ENCODE results near the gene TBX5. TPM values are rescaled to one million over a fixed set of nuclear protein-coding genes. Genes with fewer than 3 reads are reported as not detected.

Gene TBX5
- polyA plus RNA-seq, 3 donors, result not detected

GRCh38 chr12:114425031-114425626 is 19.2 kb upstream of the TBX5 start:
- Mint-ChIP-seq H3K27me3 (ENCODE audit: low read depth in 3 of 3) (peaks cover 5 to 17% (median 7%) of the 10 kb centered on the region in 3 donors), H3K4me3 (no peak overlapping the region), H3K4me1 (no peaks in the 10 kb centered on the region), H3K9me3 (peaks cover 0 to 3% (median 0%) of the 10 kb centered on the region in 7 donors), H3K36me3 (no peaks in the 10 kb centered on the region), H3K27ac (no peak overlapping the region)
- no peaks in the 10 kb centered on the region for H4K20me1 ChIP-seq (ENCODE audit: insufficient read depth, low read length)
- H3K27ac ChIP-seq (ENCODE audit: low read depth in 1 of 2, low read length in 2 of 2), result no peak overlapping the region
- H3K79me2 ChIP-seq (ENCODE audit: insufficient read depth, low read length), result no peaks in the 10 kb centered on the region
- no peak overlapping the region for H3K9ac ChIP-seq (ENCODE audit: insufficient read depth, low read length, poor library complexity, severe bottlenecking)
- TF ChIP-seq, protein P1, sequence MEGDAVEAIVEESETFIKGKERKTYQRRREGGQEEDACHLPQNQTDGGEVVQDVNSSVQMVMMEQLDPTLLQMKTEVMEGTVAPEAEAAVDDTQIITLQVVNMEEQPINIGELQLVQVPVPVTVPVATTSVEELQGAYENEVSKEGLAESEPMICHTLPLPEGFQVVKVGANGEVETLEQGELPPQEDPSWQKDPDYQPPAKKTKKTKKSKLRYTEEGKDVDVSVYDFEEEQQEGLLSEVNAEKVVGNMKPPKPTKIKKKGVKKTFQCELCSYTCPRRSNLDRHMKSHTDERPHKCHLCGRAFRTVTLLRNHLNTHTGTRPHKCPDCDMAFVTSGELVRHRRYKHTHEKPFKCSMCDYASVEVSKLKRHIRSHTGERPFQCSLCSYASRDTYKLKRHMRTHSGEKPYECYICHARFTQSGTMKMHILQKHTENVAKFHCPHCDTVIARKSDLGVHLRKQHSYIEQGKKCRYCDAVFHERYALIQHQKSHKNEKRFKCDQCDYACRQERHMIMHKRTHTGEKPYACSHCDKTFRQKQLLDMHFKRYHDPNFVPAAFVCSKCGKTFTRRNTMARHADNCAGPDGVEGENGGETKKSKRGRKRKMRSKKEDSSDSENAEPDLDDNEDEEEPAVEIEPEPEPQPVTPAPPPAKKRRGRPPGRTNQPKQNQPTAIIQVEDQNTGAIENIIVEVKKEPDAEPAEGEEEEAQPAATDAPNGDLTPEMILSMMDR (IDR thresholded peaks at IDR 0.05), result no peak
- 50% methylated on average over 2 of the region's 3 CpGs for WGBS (ENCODE audit: insufficient coverage)
- peaks cover 0 to 3% of the 10 kb centered on the region in 2 donors for H3K27me3 ChIP-seq (ENCODE audit: control insufficient read depth in 2 of 2, insufficient read depth in 2 of 2, low read length in 2 of 2)
- DNase-seq, result no peak
- H3K9me3 ChIP-seq (replicated peaks in 1 of 2; ENCODE audit: control insufficient read depth in 1 of 2, insufficient read depth in 1 of 2, low read length in 2 of 2), result no peaks in the 10 kb centered on the region
- no peak overlapping the region for H2AFZ ChIP-seq (ENCODE audit: insufficient read depth, low read depth, low read length, poor library complexity, severe bottlenecking)
- intact Hi-C loops (cut with micrococcal nuclease), result no loop called here
- H3K4me3 ChIP-seq (replicated peaks in 1 of 3; ENCODE audit: low read depth in 2 of 3, low read length in 3 of 3), result no peak overlapping the region
- H3K36me3 ChIP-seq (replicated peaks in 1 of 2; ENCODE audit: control insufficient read depth in 1 of 2, insufficient read depth in 2 of 2, low read length in 2 of 2), result no peaks in the 10 kb centered on the region
- no peaks in the 10 kb centered on the region for H3K4me1 ChIP-seq (ENCODE audit: control insufficient read depth in 1 of 2, insufficient read depth in 2 of 2, low read length in 2 of 2)
- no peak overlapping the region for H3K4me2 ChIP-seq (replicated peaks; ENCODE audit: extremely low read depth, low read length, poor library complexity, severe bottlenecking)

DNA sequence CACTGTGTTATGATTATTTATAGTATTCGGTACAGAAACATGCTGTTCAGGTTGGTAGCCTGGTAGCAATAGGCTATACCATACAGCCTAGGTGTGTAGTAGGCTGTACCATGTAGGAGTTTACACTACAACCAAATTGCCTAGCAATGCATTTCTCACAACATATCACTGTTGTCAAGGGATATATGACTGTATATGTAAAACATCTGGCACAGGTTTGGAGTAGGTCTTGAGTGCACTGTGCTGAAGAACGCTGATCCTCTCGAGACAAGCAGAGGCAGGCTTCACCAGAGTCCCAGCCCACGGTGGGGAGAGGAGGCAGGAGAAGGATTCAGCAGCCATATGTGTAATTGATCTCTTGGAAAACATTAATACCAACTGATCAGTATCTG is 15.0 kb upstream of the TBX5 start:
- Mint-ChIP-seq H3K27me3 (ENCODE audit: low read depth in 3 of 3) (peaks cover 20 to 23% (median 21%) of the 10 kb centered on the region in 3 donors), H3K9me3 (peaks cover 0 to 3% (median 0%) of the 10 kb centered on the region in 7 donors)
- TF ChIP-seq, protein P1 (IDR thresholded peaks at IDR 0.05), result no peak

More for the DNA sequence above, 15.0 kb upstream of the TBX5 start:
- no peaks in the 10 kb centered on the region for H3K79me2 ChIP-seq (ENCODE audit: insufficient read depth, low read length)
- H3K4me1 ChIP-seq (ENCODE audit: control insufficient read depth in 1 of 2, insufficient read depth in 2 of 2, low read length in 2 of 2), result no peaks in the 10 kb centered on the region
- H3K27ac ChIP-seq (ENCODE audit: low read depth in 1 of 2, low read length in 2 of 2), result no peak overlapping the region
- H3K9ac ChIP-seq (ENCODE audit: insufficient read depth, low read length, poor library complexity, severe bottlenecking), result no peak overlapping the region
- H2AFZ ChIP-seq (ENCODE audit: insufficient read depth, low read depth, low read length, poor library complexity, severe bottlenecking), result no peak overlapping the region
- Mint-ChIP-seq H3K27ac (no peak overlapping the region), H3K36me3 (no peaks in the 10 kb centered on the region), H3K4me3 (no peak overlapping the region), H3K4me1 (no peaks in the 10 kb centered on the region)
- WGBS (ENCODE audit: insufficient coverage), result 77% methylated on average over 2 of the region's 4 CpGs
- no peak overlapping the region for H3K4me2 ChIP-seq (replicated peaks; ENCODE audit: extremely low read depth, low read length, poor library complexity, severe bottlenecking)
- no peak overlapping the region for H3K4me3 ChIP-seq (replicated peaks in 1 of 3; ENCODE audit: low read depth in 2 of 3, low read length in 3 of 3)
- intact Hi-C loops (cut with micrococcal nuclease), result no loop called here
- H3K9me3 ChIP-seq (replicated peaks in 1 of 2; ENCODE audit: control insufficient read depth in 1 of 2, insufficient read depth in 1 of 2, low read length in 2 of 2), result no peaks in the 10 kb centered on the region
- no peak for DNase-seq
- H3K27me3 ChIP-seq (ENCODE audit: control insufficient read depth in 2 of 2, insufficient read depth in 2 of 2, low read length in 2 of 2), result peaks cover 0 to 5% of the 10 kb centered on the region in 2 donors
- no peaks in the 10 kb centered on the region for H3K36me3 ChIP-seq (replicated peaks in 1 of 2; ENCODE audit: control insufficient read depth in 1 of 2, insufficient read depth in 2 of 2, low read length in 2 of 2)
- H4K20me1 ChIP-seq (ENCODE audit: insufficient read depth, low read length), result no peaks in the 10 kb centered on the region
